Breast epithelium (tissue), 3 donors: ENCODE measurements around the gene RAD50.

Experiments
- POLR2A ChIP-seq: fragments of 450-650 bp; IDR thresholded peaks from one replicate; pipeline ENCODE4 v1.6.1; 2016; ENCODE audit warnings: antibody characterized with exemption, mild to moderate bottlenecking, moderate library complexity
- TF ChIP-seq, protein P1 (sequence below), 3 donors: fragments of 450-650 bp; IDR thresholded peaks; one replicate each; pipeline ENCODE4 v1.5.1; 2016 to 2017; ENCODE audit warnings: antibody characterized with exemption in 3 of 3, mild to moderate bottlenecking in 3 of 3, moderate library complexity in 3 of 3

DNA sequence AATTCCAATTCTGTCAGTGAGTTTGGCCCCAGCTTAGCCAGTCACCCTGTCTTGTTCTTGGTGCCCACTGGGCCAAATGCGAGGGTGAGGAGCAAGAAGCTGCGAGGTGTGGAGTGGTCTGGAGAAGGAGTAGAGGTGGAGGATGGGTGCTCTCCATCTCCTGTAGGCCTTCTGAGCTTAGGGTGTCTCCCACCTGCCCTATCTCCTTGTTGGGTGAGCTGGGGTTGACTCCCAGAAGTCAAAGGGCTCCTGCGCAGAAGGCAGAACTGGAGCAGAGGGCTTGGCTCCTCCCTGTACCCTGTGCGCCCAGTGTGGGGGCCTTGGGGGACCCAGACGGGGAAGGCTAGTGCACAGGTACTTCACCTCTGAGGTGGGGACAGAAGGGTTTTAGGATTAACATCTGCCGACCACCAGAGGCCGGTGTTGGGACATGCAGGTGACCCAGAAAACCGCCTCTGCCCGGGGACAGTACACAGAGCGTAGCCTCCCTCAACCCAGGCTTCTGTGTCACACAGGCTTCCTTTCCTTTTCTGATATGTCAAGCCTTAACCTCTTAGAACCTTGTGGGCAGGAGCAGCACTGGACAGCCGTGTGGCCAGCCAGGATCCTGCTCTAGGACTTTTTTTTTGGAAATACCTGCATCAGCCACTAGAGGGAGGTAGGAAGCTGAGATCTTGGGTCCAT lies 30.3 kb upstream of the RAD50 start:
- no peak for TF ChIP-seq POLR2A
- TF ChIP-seq, protein P1, sequence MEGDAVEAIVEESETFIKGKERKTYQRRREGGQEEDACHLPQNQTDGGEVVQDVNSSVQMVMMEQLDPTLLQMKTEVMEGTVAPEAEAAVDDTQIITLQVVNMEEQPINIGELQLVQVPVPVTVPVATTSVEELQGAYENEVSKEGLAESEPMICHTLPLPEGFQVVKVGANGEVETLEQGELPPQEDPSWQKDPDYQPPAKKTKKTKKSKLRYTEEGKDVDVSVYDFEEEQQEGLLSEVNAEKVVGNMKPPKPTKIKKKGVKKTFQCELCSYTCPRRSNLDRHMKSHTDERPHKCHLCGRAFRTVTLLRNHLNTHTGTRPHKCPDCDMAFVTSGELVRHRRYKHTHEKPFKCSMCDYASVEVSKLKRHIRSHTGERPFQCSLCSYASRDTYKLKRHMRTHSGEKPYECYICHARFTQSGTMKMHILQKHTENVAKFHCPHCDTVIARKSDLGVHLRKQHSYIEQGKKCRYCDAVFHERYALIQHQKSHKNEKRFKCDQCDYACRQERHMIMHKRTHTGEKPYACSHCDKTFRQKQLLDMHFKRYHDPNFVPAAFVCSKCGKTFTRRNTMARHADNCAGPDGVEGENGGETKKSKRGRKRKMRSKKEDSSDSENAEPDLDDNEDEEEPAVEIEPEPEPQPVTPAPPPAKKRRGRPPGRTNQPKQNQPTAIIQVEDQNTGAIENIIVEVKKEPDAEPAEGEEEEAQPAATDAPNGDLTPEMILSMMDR (IDR thresholded peaks at IDR 0.05): peak; percentile 78 to 80 (median 80)
